Urothelium cell line (cell line): ENCODE data around the gene NTS.

Source experiments
- DNase-seq: peaks from one replicate; pipeline ENCODE4 v3.0.0; 2011; ENCODE audit warnings: low spot score, mixed read lengths
- FAIRE-seq: peaks from 2 replicates; lab custom pipeline; 2011; peaks lifted over from hg19 to GRCh38; lab: Jason Lieb, UNC

The NTS gene

DNA sequence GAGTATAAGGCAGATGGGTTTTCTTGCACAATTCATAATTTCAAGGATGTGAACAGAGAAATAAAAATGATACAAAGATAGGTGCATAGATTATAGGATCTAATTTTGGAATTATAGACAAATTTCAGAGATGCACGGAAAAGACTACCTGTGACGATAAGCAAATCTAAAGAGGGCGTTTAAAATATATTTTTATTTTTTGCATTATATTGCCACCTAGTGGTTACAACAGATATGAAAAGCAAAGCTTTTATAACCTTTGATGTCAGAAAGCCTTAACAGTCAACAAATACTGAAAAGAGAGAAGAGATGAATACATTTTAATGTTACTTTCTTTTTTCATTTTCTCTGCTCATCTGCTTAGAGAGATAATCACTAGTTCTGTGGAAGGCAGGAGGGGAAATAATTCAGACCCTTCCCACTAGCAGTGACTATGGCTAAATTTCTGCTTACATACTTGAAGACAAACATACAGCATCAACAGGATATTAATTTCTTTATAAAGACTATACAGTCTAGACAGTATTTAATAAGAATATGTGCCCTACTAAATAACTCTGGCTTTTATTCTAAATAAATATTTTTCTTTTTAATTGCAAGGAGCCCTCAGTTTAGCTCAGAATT lies 46.3 kb downstream of the NTS start:
- FAIRE-seq = no peak
- peak; percentile 7 for DNase-seq

DNA sequence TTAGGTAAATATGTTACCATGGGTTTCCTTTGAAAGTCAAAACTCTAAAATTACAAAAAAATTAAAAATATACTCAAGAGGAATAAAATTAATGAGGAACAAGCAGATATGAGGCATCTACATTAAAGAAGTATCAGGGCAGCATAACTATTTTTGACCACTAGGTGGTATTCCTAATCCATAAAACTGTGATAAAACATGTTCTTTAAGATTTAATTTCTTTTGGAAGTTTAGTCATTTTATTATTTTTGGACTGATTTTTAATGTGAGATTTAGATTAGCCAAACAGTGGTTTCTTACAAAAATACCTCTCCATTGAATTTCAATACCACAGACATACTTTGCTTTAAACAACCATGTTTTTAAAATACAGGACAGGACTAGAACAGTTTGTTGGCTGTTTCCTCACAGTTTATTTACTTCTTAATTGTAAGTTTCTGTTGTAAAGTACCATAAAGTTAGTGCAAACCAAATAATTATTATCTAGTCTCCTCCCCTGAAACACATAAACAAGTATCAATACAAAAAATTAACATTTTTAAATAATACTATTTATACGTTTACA lies 49.8 kb downstream of the NTS start:
- DNase-seq = no peak
- FAIRE-seq = no peak

DNA sequence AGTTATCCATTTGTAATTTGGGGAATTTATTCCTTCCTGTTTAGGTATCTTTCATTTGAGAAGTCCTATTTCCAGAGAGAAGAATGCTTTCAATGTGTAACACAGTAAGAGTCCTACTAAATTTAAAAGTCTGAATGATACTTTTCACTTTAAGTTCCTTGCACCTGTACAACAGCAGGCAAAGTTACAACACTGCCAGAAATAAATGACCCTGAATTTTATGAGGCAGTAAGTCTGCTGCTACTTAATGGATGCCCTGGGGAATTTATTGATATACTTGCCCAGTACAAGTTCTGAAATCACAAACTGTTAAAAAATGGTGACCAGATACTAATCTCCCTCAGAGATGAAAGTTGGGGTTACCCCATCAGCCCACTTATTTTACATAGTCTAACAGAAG lies 53.1 kb downstream of the NTS start:
- FAIRE-seq = no peak

More for the DNA sequence above, 53.1 kb downstream of the NTS start:
- DNase-seq = no peak
